Measurements from ENCODE around the gene CELF4.

Gene CELF4

DNA sequence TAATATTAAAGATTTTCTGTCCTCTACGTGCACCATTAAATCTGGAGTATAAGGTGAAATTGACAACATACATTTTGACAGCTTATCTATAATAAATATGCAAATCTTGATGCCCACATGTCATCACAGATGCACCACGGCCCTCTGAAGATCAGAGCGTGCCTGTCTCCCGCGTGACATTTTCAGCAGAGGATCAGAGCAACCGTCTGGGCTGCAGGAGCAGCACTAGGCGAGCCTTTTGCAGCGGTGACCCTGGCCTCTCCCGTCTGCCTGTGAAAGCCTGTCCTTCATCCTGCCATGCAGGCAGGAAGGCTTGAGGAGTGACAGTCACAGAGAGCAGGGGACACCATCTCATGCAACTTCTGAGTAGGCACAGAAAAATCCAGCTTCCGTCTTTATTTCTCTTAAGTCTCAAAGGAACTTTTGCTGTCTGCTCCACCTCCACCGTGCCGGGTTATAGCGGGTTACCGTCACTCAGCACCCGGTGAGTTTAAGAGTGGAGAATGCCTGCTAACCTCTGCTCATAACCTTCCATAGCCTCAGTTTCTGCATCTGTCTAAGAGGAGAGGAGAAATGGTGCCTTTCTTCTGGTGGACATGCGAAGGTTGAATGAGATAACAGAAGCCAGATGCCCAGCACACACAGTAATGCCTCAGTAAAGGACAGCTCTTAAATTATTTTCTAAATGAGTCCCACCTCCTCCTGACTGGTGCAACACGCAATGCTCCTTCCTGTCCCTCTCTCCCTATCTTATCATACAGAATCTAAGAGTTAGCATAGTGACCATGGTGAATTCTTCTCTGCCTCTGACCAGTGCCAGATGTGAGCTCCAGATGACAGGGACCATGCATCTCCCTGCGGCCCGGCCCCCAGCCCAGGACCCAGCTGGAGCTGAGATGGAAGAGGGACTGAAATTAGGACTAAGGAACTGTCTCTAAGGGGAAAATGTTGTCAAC is 43.8 kb downstream of the CELF4 start:
- DNase-seq, result no peak

DNA sequence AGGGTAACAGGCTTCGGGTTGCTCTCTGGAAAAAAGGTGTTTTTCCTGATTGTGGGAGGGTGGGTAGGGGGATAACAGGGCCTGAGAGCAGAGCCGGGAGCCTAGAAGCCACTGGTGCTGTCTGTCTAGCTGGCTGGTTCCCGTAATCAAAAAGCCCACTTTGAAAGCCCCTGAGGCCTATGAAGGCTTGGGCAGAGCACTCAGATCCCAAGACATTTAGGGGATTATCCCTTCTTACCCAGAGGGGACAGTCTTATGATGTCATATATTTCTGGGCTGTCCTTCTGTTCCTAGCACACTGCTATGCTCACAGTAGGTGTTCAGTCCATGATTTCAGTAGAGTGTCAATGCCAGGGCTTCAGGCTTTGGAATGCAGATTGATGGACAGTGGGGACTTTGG is 45.1 kb downstream of the CELF4 start:
- DNase-seq, result no peak

- DNase-seq, result no peak
Measured at GRCh38 chr18:37519510-37520135, 46.0 kb downstream of the CELF4 start.

DNA sequence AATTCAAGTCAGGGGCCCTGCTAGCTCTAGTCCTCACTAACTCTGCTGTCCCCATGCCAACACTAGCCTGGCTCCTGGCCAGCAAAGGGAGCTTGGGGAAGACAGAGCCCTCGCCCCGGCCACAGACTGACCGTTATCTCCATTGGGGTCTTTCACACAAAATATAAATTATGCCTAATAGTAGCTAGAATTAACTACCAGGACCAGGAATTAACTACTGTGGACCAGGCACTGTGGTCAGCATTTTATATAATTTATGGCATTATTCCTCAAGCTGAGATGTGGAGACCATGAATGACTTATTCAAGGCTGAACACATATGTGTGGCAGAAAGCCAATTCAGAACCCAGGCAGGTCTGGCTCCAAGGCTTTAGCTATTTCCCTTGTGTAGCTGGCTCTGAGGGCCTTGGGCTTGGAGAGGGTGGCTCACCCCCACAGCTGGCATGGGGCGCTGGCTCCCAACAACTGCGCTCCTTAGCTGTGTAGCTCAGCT is 49.2 kb downstream of the CELF4 start:
- no peak for DNase-seq

- DNase-seq, result no peak
Measured at GRCh38 chr18:37514953-37515352, 50.6 kb downstream of the CELF4 start.

DNA sequence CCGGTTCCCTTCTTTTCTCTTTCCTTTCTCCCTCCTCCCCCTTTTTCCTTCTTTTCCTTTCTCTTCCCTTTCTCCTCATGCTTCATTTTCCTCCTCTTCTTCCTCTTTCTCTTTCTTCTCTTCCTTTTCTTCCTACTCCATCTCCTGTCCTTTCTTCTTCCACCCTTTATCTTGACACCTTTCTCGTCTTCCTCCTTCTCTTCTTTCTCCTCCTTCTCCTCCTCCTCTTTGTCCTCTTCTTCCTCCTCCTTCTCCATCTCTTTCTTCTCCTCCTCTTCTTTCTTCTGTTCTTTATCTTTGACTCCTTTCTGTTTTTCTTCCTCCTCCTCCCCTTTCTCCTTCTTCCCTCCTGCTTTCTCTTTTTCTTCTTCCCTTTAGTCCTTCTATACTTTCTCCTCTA is 53.2 kb downstream of the CELF4 start:
- no peak for DNase-seq

- no peak for DNase-seq
Measured at GRCh38 chr18:37511721-37512298, 53.8 kb downstream of the CELF4 start.

DNA sequence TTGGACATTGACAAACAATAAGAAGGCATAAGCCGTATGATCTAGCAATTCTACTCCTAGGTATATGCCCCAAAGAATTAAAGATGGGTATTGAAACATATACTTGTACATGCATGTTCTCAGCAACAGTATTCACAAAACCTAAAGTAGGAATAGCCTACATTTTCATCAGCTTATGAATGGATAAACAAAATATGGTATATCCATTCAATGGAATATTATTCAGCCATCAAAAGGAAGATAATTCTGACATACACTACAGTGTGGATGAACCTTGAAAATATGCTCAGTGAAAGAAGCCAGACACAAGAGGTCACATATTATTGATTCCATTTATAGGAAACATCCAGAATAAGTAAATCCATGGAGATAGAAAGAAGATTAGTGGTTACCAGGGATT is 56.0 kb downstream of the CELF4 start:
- no peak for DNase-seq

DNA sequence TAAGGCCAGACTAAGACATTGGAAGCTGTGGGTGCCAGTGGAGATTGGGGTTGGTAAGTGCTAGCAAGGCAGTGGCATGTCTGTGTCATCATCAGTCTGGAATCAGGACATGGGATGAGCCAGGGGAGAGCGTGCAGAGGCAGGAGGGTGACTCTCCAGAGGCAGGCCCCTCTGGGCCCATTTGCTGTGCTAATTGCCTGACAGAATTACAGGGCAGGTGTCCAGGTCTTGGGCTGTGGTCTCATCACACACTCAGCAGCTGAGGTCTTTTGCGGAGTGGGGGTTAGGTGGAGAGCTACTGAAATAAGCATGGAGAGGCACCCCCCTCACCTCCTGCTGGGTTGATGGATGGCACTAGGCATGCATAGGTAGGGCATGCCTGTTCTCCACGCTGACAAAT is 57.4 kb downstream of the CELF4 start:
- DNase-seq, result no peak

GRCh38 chr18:37507239-37507638 is 58.4 kb downstream of the CELF4 start:
- no peak for DNase-seq

DNA sequence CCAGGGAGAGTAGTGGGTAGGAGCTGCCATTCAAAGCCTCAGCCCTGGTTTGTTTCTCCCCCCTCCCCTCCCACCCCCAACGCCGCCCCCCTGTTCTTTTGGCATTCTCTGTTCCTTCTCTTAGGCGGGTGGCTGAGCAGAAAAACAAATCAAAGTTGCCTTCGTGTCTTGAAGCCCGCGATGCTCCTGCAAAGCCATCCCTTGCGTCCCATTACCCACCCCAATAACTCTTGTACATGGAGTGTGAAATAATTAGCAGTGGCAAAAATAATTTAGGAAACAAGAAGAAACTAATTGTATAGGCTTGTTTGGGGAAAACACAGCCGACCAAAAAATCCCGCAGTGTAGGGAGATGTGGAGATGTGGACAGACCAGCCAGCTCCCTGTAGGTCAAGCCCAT is 59.6 kb downstream of the CELF4 start:
- no peak for DNase-seq

GRCh38 chr18:37505321-37505720 is 60.3 kb downstream of the CELF4 start:
- DNase-seq, result no peak

DNA sequence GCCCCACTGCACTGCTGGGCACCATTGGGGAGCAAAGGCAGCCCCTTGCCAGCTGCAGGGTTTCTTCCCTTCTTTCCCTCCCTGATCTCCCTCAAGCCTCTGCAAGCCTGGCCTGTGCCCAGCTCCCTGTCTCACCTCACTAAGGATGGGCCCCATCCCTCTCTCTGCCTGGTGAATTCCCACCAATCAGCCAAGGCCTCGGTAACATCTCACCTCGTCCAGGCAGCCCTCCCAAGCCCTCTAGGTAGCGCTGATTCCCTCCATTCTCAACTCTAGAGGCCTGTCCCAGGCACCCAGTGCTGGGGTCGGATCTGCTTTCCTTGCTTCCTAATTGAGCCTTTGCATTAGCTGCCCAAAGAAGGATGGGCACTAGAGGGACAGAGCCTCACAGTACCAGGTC is 63.0 kb downstream of the CELF4 start:
- DNase-seq, result no peak

GRCh38 chr18:37502036-37502435 is 63.6 kb downstream of the CELF4 start:
- DNase-seq, result no peak

- no peak for DNase-seq
Measured at GRCh38 chr18:37501136-37501535, 64.5 kb downstream of the CELF4 start.

DNA sequence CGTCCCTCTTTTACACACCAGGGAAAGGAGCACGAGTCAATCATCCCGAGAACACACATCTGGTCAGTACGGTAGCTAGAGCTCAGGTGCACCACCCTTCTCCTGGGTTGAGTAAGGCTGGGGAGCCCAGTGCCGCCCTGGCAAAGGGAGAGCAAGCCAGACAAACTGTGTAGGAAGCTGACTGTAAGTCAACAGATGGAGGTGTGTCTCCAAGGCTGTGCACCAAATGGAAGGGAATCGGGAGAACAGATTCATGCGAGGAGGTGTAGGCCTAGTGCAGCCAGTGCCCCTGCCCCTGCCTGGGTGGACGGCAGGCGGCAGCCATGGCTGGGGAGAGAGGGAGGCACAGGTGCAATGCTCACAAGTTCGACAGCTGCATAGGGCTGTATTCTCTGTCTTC is 65.7 kb downstream of the CELF4 start:
- DNase-seq, result no peak

- no peak for DNase-seq
Measured at GRCh38 chr18:37499044-37499443, 66.6 kb downstream of the CELF4 start.

DNA sequence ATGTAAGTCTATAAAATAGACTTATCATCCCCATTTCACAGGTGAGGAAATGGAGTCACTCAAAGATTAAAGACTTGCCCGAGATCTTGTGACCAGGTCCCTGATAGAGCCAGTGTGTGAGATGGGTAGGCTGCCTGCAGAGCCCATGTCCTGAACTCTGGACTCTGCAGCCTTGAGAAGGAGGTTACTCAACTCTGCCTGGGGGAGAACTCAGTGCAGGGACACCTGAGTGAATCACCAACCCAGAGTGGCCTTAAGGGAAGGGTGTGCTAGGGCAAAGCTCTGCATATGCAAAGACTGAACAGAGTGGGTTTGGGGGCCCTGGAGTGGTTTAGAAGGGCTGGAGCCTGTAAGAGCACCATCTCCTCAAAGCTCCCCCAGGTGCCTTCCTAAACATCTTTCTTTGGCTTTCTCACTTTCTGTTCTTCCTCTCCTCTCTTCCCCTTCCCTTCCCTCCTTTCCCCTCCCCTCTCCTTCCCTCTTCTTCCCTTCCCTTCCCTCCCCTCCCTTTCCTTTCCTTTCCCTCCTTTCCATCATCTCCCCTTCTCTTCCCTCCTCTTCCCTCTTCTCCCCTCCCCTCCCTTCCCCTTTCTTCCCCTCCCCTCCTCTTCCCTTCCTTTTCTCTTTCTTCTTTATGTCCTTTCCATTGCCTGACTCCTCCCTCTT is 67.6 kb downstream of the CELF4 start:
- DNase-seq, result no peak

GRCh38 chr18:37496568-37496967 is 69.0 kb downstream of the CELF4 start:
- DNase-seq, result no peak

DNA sequence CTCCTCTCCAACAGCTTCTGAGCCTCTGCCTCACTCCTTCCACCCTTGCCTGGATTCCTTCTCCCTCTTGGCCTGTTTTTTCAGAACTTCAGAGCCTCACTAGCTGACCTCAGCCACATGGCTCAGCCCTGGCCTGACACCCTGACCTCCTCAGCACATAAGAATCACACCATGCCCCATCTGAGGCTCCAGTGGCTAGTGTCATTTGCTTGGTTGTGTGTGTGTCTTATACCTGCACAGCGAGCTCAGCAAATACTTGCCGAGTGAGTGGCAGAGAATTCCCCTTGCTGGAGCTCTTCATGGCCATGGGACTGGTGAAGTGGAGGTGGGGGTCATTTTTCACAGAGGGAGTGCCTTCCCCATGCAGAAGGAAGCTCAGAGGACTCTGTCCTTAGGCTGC is 70.2 kb downstream of the CELF4 start:
- no peak for DNase-seq

DNA sequence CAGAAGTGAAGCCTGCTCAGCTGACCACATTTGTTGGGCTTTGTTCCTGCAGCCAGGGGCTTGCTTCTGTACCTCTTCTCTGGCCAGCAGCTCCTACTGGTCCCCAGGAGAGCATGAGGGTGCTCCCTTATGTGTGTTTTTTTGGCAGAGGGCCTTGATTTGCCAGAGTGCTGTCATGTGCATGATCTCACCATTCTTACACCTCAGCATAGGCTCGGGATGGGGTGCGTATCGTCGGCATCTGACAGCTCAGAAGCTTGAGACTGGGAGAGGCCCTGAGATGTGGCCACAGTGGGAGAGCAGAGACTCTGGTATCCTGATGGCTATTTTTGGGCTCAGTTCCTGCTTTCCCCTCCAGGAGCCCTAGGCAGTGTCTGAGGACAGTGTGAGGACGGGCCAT is 71.2 kb downstream of the CELF4 start:
- DNase-seq, result no peak

- no peak for DNase-seq
Measured at GRCh38 chr18:37493352-37493935, 72.2 kb downstream of the CELF4 start.

GRCh38 chr18:37492952-37493351 is 72.6 kb downstream of the CELF4 start:
- DNase-seq, result no peak
